Colonic mucosa (tissue), 4 donors: ENCODE measurements around the gene ITIH5. TPM values are rescaled to one million over a fixed set of nuclear protein-coding genes. Genes with fewer than 3 reads are reported as not detected.

ENCODE experiments used
- DNase-seq: peaks from one replicate; pipeline ENCODE4 v3.0.0-alpha.2; 2020
- H3K27ac ChIP-seq: fragments of 200-600 bp; one replicate; pipeline ENCODE4 v1.8.0; 2021
- H3K27me3 ChIP-seq: fragments of 200-600 bp; one replicate; pipeline ENCODE4 v1.8.0; 2021
- H3K36me3 ChIP-seq: fragments of 200-600 bp; one replicate; pipeline ENCODE4 v1.8.0; 2021
- H3K4me1 ChIP-seq: fragments of 200-600 bp; one replicate; pipeline ENCODE4 v1.8.0; 2021; ENCODE audit warnings: mild to moderate bottlenecking
- H3K4me3 ChIP-seq: fragments of 200-600 bp; one replicate; pipeline ENCODE4 v1.8.0; 2021
- H3K9ac ChIP-seq, 2 donors: one replicate each; pipeline ENCODE4 v1.7.0; 2013; ENCODE audit warnings: control low read depth in 2 of 2, low read depth in 2 of 2, low read length in 2 of 2
- H3K9me3 ChIP-seq: fragments of 200-600 bp; one replicate; pipeline ENCODE4 v1.8.0; 2021
- intact Hi-C: fragments of 100-400 bp; cut with DNase I; formaldehyde crosslinking; loops from one replicate; pipeline ENCODE4 v1.14.1; 2022
- total RNA-seq, 2 donors: library from RNA; stranded (reverse); fragmentation: NEBNext Ultra II Directional in 1 of 2; extraction: Animal tissue kit (Norgen Biotek cat#: 25700) in 1 of 2; gene quantifications; one replicate each; pipeline ENCODE4 v1.2.1, GENCODE V29; 2021
- TF ChIP-seq, protein P1 (sequence below): fragments of 200-600 bp; IDR thresholded peaks from one replicate; pipeline ENCODE4 v1.8.0; 2022; ENCODE audit warnings: antibody characterized with exemption, mild to moderate bottlenecking
- donor health status: healthy.
- donor health status: DM: no; HTN: no; CAD: no.
- donor health status: DM: no; HTN: no; CAD: no.

ITIH5 gene
- total RNA-seq, 2 donors from 2014 or later: 2.2 to 15.6 TPM

DNA sequence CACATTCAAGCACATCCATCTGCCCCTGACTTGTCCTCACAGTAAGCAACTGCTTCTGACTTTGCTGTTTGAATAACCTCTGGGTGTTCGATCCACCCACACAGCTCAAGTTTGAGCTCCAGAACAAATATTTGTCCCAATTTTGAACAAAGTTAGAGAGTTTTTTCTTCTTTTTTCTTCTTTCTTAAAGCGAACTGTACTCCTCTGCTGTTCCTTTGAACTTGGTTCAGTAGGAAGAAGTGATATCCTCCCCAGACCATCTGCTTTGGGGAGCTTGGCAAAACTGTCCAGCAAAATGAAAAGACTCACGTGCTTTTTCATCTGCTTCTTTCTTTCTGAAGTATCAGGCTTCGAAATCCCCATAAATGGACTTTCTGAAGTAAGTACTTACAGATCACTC lies 36.4 kb upstream of the ITIH5 start, which contains the start of gene ITIH2:
TSS of gene ITIH2 (plus strand) at position 177 of the 400 bp plus-strand sequence. CDS start at position 296, 119 bp downstream.
- H3K27me3 ChIP-seq: no peaks in the 10 kb centered on the region
- no peaks in the 10 kb centered on the region for H3K9me3 ChIP-seq
- TF ChIP-seq, protein P1, sequence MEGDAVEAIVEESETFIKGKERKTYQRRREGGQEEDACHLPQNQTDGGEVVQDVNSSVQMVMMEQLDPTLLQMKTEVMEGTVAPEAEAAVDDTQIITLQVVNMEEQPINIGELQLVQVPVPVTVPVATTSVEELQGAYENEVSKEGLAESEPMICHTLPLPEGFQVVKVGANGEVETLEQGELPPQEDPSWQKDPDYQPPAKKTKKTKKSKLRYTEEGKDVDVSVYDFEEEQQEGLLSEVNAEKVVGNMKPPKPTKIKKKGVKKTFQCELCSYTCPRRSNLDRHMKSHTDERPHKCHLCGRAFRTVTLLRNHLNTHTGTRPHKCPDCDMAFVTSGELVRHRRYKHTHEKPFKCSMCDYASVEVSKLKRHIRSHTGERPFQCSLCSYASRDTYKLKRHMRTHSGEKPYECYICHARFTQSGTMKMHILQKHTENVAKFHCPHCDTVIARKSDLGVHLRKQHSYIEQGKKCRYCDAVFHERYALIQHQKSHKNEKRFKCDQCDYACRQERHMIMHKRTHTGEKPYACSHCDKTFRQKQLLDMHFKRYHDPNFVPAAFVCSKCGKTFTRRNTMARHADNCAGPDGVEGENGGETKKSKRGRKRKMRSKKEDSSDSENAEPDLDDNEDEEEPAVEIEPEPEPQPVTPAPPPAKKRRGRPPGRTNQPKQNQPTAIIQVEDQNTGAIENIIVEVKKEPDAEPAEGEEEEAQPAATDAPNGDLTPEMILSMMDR: no peak
- intact Hi-C loops: no loop called here
- no peak within 1 kb of the TSS for H3K4me3 ChIP-seq
- DNase-seq: no peak
- H3K9ac ChIP-seq: no peak within 1 kb of the TSS
- H3K27ac ChIP-seq: no peak within 1 kb of the TSS
- no peaks in the 10 kb centered on the region for H3K4me1 ChIP-seq
- H3K36me3 ChIP-seq: no peaks in the 10 kb centered on the region

DNA sequence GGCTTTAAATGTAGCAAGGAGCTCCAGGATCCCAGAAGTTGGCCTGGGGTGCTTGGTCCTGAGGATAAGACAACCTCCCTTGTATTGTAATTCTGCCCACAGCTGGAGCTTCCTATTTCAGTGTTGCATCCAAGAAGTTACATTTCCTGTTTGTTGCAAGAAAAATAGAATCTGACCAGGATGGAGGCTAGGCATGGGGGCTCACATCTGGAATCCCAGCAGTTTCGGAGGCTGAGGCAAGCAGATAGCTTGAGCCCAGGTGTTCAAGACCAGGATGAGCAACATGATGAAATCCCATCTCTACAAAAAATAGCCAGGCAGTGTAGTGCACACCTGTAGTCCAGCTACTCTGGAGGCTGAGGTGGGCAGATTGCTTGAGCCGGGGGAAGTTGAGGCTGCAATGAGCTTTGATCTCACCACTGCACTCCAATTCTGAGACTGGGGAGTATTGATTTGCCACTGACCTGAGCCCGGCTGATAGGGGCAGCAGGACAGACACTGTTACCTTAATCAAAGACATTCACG lies 35.6 kb upstream of the ITIH5 start:
- H3K9ac ChIP-seq: no peak overlapping the region
- intact Hi-C loops: no loop called here
- no peak for DNase-seq

DNA sequence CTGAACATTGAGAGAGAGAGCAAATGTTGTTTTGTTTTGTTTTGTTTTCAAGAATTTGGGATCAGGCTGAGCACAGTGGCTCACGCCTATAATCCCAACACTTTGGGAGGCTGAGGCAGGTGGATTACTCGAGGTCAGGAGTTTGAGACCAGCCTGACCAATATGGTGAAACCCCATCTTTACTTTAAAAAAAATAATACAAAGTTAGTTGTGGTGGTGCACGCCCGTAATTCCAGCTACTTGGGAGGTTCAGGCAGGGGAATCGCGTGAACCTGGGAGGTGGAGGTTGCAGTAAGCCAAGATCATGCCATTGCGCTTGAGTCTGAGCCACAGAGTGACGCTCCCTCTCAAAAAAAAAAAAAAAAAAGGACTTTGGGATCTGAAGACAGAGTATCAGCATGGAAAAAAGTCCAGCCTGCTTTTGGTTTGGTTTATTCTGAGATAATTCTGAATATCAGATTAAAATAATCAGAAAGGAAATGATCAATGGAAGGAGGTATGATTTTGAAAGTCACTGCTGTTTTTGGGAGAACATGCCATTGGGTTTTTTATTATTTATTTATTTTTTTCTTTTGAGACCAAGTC lies 34.5 kb upstream of the ITIH5 start:
- H3K4me1 ChIP-seq: no peaks in the 10 kb centered on the region
- H3K4me3 ChIP-seq: no peak overlapping the region
- H3K27ac ChIP-seq: no peak overlapping the region
- H3K27me3 ChIP-seq: no peaks in the 10 kb centered on the region
- DNase-seq: no peak
- intact Hi-C loops: no loop called here
- H3K9ac ChIP-seq: no peak overlapping the region
- TF ChIP-seq, protein P1: no peak
- no peaks in the 10 kb centered on the region for H3K36me3 ChIP-seq
- H3K9me3 ChIP-seq: no peaks in the 10 kb centered on the region

More for the DNA sequence above, 35.6 kb upstream of the ITIH5 start:
- no peaks in the 10 kb centered on the region for H3K4me1 ChIP-seq
- H3K36me3 ChIP-seq: no peaks in the 10 kb centered on the region
- H3K27ac ChIP-seq: no peak overlapping the region
- no peak overlapping the region for H3K4me3 ChIP-seq
- no peaks in the 10 kb centered on the region for H3K27me3 ChIP-seq
- TF ChIP-seq, protein P1: no peak
- no peaks in the 10 kb centered on the region for H3K9me3 ChIP-seq

DNA sequence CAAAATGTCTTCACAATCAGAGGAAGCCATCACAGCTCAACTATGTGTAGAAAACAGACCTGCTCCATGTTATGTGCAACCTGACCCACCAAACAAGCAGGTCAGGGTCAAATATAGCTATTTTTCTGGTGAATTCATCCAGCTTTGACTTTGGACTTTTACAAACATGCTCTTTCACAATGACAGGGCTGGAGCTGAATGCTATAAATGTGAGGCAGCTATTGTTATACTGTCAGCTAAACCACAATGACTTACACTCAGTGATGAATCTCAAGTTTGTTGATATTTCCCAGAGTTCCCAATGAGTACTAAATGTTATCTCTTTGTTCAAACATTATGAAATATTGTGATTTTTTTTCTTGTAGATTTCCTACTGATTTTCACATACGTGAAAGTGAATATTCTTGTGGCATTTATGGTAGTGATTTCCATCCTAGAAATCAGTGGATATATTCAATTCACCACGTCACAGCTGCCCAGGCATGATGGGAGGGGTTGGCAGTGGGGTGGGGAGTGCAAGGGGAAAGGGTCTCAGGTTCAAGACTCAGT lies 33.9 kb upstream of the ITIH5 start:
- Histone ChIP-seq H3K9ac (no peak overlapping the region), H3K27ac (no peak overlapping the region), H3K4me1 (no peaks in the 10 kb centered on the region), H3K4me3 (no peak overlapping the region), H3K36me3 (no peaks in the 10 kb centered on the region), H3K27me3 (no peaks in the 10 kb centered on the region), H3K9me3 (no peaks in the 10 kb centered on the region)
- intact Hi-C loops: no loop called here
- TF ChIP-seq, protein P1: no peak
- no peak for DNase-seq

DNA sequence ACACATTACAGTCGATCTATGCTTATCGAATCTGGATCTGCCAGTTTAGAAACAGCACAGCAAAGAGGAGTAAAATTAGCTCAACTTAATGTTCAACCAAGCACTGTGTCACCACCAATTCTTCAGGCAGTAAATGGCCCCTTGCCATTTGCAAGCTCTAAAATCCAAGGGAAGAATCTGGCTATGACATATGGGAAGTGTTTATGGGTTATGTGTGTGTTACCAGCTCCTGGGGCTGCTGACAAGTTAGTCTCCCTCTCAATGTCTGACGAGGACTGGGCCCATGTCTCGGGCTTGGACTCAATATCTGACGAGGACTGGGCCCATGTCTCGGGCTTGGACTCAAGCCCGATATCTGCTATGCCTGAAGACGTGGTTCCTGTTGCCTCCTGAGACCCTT lies 30.7 kb upstream of the ITIH5 start:
- H3K27ac ChIP-seq: no peak overlapping the region
- TF ChIP-seq, protein P1: no peak
- no peaks in the 10 kb centered on the region for H3K4me1 ChIP-seq
- no peak overlapping the region for H3K4me3 ChIP-seq
- intact Hi-C loops: no loop called here
- no peaks in the 10 kb centered on the region for H3K36me3 ChIP-seq
- H3K27me3 ChIP-seq: no peaks in the 10 kb centered on the region
- H3K9ac ChIP-seq: no peak overlapping the region
- H3K9me3 ChIP-seq: no peaks in the 10 kb centered on the region
- DNase-seq: no peak
